Kidney epithelial cell (primary cell): ENCODE results near the gene OLFM4. TPM values are rescaled to one million over a fixed set of nuclear protein-coding genes. Genes with fewer than 3 reads are reported as not detected.

Experiments used
- DNase-seq: peaks from one replicate; pipeline ENCODE4 v3.0.0-alpha.2; 2010; ENCODE audit warnings: low read depth
- H3K27me3 ChIP-seq: 2 replicates; pipeline ENCODE4 v1.6.0; 2011; ENCODE audit warnings: low read length; ENCODE audit not compliant: control insufficient read depth, insufficient read depth
- H3K36me3 ChIP-seq: 2 replicates; pipeline ENCODE4 v1.5.1; 2011; ENCODE audit warnings: low read length; ENCODE audit not compliant: control insufficient read depth, insufficient read depth
- H3K4me3 ChIP-seq: 2 replicates; pipeline ENCODE4 v1.5.1; 2011; ENCODE audit warnings: low read depth, mild to moderate bottlenecking, control low read depth, low read length
- total RNA-seq: library from RNA; depleted of rRNA; stranded (reverse); fragments of >200 nt; gene quantifications from 2 replicates; pipeline ENCODE4 v1.2.3, GENCODE V29; 2015
- TF ChIP-seq, protein P1 (sequence below): IDR thresholded peaks from 2 replicates; pipeline ENCODE4 v1.5.1; 2011; ENCODE audit warnings: mild to moderate bottlenecking, moderate library complexity, low read length, control low read depth, inconsistent platforms; ENCODE audit not compliant: insufficient read depth, poor library complexity, severe bottlenecking

Gene OLFM4, protein sequence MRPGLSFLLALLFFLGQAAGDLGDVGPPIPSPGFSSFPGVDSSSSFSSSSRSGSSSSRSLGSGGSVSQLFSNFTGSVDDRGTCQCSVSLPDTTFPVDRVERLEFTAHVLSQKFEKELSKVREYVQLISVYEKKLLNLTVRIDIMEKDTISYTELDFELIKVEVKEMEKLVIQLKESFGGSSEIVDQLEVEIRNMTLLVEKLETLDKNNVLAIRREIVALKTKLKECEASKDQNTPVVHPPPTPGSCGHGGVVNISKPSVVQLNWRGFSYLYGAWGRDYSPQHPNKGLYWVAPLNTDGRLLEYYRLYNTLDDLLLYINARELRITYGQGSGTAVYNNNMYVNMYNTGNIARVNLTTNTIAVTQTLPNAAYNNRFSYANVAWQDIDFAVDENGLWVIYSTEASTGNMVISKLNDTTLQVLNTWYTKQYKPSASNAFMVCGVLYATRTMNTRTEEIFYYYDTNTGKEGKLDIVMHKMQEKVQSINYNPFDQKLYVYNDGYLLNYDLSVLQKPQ
- 0.21 and 0.41 TPM in 2 replicates for total RNA-seq

DNA sequence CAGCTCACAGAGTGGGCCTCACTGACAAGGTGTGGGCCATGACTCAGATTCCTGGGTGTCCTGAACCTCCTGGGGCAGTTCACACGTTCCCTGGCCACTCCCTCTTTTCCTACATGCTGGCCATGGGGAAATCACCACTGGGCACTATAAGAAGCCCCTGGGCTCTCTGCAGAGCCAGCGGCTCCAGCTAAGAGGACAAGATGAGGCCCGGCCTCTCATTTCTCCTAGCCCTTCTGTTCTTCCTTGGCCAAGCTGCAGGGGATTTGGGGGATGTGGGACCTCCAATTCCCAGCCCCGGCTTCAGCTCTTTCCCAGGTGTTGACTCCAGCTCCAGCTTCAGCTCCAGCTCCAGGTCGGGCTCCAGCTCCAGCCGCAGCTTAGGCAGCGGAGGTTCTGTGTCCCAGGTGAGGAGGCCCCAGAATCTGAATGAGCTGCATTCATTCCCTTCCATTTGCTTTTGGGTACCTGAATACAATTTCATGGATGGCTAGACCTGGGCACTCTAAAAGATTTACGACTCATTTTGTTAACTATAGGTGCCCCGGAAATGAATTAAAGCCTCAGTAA is at the start of gene OLFM4:
Gene OLFM4 (plus strand): TSS at position 177 of the 567 bp plus-strand sequence. CDS start 24 bp downstream, at position 201.
- Histone ChIP-seq H3K27me3 (no peaks in the 10 kb centered on the region), H3K36me3 (no peaks in the 10 kb centered on the region), H3K4me3 (no peak within 1 kb of the TSS)
- TF ChIP-seq, protein P1, sequence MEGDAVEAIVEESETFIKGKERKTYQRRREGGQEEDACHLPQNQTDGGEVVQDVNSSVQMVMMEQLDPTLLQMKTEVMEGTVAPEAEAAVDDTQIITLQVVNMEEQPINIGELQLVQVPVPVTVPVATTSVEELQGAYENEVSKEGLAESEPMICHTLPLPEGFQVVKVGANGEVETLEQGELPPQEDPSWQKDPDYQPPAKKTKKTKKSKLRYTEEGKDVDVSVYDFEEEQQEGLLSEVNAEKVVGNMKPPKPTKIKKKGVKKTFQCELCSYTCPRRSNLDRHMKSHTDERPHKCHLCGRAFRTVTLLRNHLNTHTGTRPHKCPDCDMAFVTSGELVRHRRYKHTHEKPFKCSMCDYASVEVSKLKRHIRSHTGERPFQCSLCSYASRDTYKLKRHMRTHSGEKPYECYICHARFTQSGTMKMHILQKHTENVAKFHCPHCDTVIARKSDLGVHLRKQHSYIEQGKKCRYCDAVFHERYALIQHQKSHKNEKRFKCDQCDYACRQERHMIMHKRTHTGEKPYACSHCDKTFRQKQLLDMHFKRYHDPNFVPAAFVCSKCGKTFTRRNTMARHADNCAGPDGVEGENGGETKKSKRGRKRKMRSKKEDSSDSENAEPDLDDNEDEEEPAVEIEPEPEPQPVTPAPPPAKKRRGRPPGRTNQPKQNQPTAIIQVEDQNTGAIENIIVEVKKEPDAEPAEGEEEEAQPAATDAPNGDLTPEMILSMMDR: no peak
- DNase-seq: no peak

DNA sequence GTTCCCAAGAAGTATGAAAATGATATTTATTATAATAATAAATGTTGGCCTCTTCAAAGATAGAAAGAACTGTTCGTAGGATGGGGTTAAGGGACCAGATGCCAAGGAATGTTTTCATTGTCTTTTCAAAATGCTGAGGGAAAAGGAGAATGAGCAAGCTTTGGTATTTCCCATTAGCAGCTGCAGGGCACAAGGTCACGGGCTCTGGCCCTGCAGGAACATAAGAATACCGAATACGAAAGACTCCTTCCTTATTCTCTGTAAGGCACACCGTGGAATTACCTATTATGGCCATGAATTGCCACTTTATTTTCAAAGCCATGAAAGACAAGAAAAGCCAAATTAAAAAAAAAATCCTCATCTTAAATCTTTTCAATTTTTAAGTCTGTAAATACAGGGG is 49.6 kb upstream of the OLFM4 start:
- Histone ChIP-seq H3K36me3 (no peaks in the 10 kb centered on the region), H3K4me3 (no peak overlapping the region), H3K27me3 (no peaks in the 10 kb centered on the region)
- TF ChIP-seq, protein P1: no peak
- no peak for DNase-seq

DNA sequence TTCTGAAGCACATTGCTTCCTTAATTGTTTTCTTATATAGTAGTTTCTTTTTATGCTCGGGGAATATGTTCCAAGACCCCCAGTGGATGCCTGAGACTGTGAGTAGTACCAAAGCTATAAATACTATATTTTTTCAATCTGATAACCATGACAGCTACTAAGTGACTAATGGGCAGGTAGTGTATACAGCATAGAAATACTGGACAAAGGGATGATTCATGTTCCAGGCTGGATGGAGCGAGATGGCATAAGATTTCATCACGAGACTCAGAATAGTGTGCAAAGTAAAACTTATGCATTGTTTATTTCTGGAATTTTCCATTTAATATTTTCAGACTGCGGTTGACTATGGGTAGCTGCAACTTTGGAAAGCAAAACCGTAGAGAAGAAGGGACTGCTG is 47.9 kb upstream of the OLFM4 start:
- TF ChIP-seq, protein P1: no peak
- Histone ChIP-seq H3K27me3 (no peaks in the 10 kb centered on the region), H3K36me3 (no peaks in the 10 kb centered on the region), H3K4me3 (no peak overlapping the region)
- no peak for DNase-seq

DNA sequence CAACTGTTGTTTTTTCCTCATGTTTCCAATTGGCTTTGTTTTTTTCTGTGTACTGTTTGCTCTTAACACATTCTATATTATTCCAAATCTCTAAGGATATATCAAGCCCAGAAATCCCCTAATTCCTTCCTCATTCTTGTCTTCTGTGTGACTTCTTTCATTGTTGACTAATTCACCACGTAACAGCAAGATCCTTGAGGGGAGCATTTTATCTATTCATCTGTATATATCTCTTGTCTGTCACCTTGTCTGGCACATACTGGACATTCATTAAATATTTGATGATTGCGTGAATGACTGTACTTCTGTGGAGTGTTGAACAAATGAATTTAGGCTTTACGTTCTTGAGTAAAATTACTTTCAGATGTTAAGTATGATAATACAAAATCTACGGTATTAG is 44.8 kb upstream of the OLFM4 start:
- TF ChIP-seq, protein P1: no peak
- H3K36me3 ChIP-seq: no peaks in the 10 kb centered on the region
- no peak for DNase-seq
- H3K27me3 ChIP-seq: no peaks in the 10 kb centered on the region
- no peak overlapping the region for H3K4me3 ChIP-seq

DNA sequence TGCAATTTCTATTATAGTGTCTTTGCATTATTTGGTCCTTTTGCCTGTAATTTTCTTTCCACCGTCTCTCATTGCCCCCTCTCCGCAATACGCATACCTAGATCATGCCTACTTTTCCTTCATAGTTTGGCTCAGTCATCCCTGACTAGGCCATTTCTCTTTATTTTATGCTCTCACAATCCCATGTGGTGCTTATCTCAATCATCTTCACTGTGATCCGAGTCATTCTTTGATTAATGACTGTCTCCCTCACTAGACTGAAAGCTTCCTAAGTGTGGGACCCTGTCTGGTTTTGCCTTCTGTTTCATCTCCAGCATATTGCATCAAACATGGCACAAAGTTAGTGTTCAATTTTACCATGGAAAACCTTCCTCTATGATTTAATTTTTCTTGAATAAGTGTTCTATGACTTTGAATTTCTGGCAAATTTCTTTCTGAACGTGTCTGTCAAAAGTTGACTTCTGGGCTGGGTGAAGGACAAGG is 43.7 kb upstream of the OLFM4 start:
- TF ChIP-seq, protein P1: no peak
- Histone ChIP-seq H3K4me3 (no peak overlapping the region), H3K27me3 (no peaks in the 10 kb centered on the region), H3K36me3 (no peaks in the 10 kb centered on the region)
- DNase-seq: no peak
